Mesenchymal stem cell (in vitro differentiated cells and primary cell): ENCODE results near the gene MALT1.

Source experiments
- DNase-seq: peaks from one replicate; pipeline ENCODE4 v3.0.0-alpha.2; 2013
- H2AFZ ChIP-seq: one replicate; pipeline ENCODE4 v1.6.1; 2013; ENCODE audit warnings: low read depth, mild to moderate bottlenecking, control low read depth, inconsistent platforms, low read length, moderate library complexity
- H2AK5ac ChIP-seq: 2 replicates; pipeline ENCODE4 v1.6.1; 2013; ENCODE audit warnings: low read length, moderate library complexity, mild to moderate bottlenecking, inconsistent platforms; ENCODE audit not compliant: severe bottlenecking
- H2BK120ac ChIP-seq: one replicate; pipeline ENCODE4 v1.6.1; 2013; ENCODE audit warnings: low read depth, mild to moderate bottlenecking, inconsistent platforms, low read length, moderate library complexity
- H2BK12ac ChIP-seq, 2 experiments: one replicate each; pipeline ENCODE4 v1.6.1; 2013; ENCODE audit warnings: inconsistent platforms in 2 of 2, low read length in 2 of 2, mild to moderate bottlenecking in 2 of 2, moderate library complexity in 2 of 2, control low read depth in 1 of 2
- H2BK15ac ChIP-seq: one replicate; pipeline ENCODE4 v1.6.1; 2013; ENCODE audit warnings: mild to moderate bottlenecking, low read depth, inconsistent platforms; ENCODE audit not compliant: poor library complexity, severe bottlenecking
- H2BK5ac ChIP-seq: 2 replicates; pipeline ENCODE4 v1.6.1; 2013; ENCODE audit warnings: low read depth, mild to moderate bottlenecking, low read length, control low read depth, inconsistent platforms; ENCODE audit not compliant: poor library complexity, severe bottlenecking
- H3K14ac ChIP-seq, 2 experiments: one replicate each; pipeline ENCODE4 v1.6.1; 2013; ENCODE audit warnings: inconsistent platforms in 2 of 2, low read length in 2 of 2, control low read depth in 1 of 2, mild to moderate bottlenecking in 1 of 2, moderate library complexity in 1 of 2
- H3K18ac ChIP-seq, 2 experiments: one replicate each; pipeline ENCODE4 v1.6.1; 2013; ENCODE audit warnings: inconsistent platforms in 2 of 2, low read length in 2 of 2, control low read depth in 1 of 2, low read depth in 1 of 2, mild to moderate bottlenecking in 1 of 2
- H3K23ac ChIP-seq, 2 experiments: one replicate each; pipeline ENCODE4 v1.6.1; 2013; ENCODE audit warnings: inconsistent platforms in 2 of 2, low read length in 2 of 2, mild to moderate bottlenecking in 2 of 2, moderate library complexity in 2 of 2, control low read depth in 1 of 2
- H3K27ac ChIP-seq: 2 replicates; pipeline ENCODE4 v1.5.1; 2013; ENCODE audit warnings: mild to moderate bottlenecking, moderate library complexity, low read length, control low read depth, inconsistent platforms; ENCODE audit not compliant: poor library complexity, severe bottlenecking
- H3K27me3 ChIP-seq, 2 experiments: 2 replicates each; pipeline versions ENCODE4 v1.6.1 to v1.7.0; 2013; ENCODE audit warnings: low read length in 2 of 2, mild to moderate bottlenecking in 2 of 2, moderate library complexity in 2 of 2, control low read depth in 1 of 2, inconsistent platforms in 1 of 2; ENCODE audit not compliant: control insufficient read depth in 1 of 2, insufficient read depth in 1 of 2
- H3K36me3 ChIP-seq, 2 experiments: 2 replicates each; pipeline versions ENCODE4 v1.6.1 to v1.7.0; 2013; ENCODE audit warnings: low read length in 2 of 2, control low read depth in 1 of 2, inconsistent platforms in 1 of 2, low read depth in 1 of 2, mild to moderate bottlenecking in 1 of 2; ENCODE audit not compliant: insufficient read depth in 2 of 2, control insufficient read depth in 1 of 2
- H3K4ac ChIP-seq, 2 experiments: one replicate each; pipeline ENCODE4 v1.6.1; 2013; ENCODE audit warnings: inconsistent platforms in 2 of 2, low read length in 2 of 2, mild to moderate bottlenecking in 2 of 2, moderate library complexity in 2 of 2, control low read depth in 1 of 2, low read depth in 1 of 2
- H3K4me1 ChIP-seq: 2 replicates; pipeline ENCODE4 v1.6.1; 2013; ENCODE audit warnings: low read depth, low read length, control low read depth; ENCODE audit not compliant: control insufficient read depth, insufficient read depth
- H3K4me2 ChIP-seq: 2 replicates; pipeline ENCODE4 v1.6.1; 2013; ENCODE audit warnings: low read length, mild to moderate bottlenecking, inconsistent platforms; ENCODE audit not compliant: poor library complexity, severe bottlenecking
- H3K4me3 ChIP-seq, 2 experiments: 2 replicates each; pipeline versions ENCODE4 v1.5.1 to v1.7.0; 2013; ENCODE audit warnings: low read length in 2 of 2, mild to moderate bottlenecking in 2 of 2, control low read depth in 1 of 2, low read depth in 1 of 2; ENCODE audit not compliant: insufficient read depth in 1 of 2
- H3K79me1 ChIP-seq: replicated peaks from 2 replicates; pipeline ENCODE4 v1.6.1; 2013; ENCODE audit warnings: mild to moderate bottlenecking, control low read depth, low read length, inconsistent platforms; ENCODE audit not compliant: poor library complexity, severe bottlenecking
- H3K9ac ChIP-seq: 2 replicates; pipeline ENCODE4 v1.7.0; 2013; ENCODE audit warnings: mild to moderate bottlenecking, low read length, moderate library complexity
- H3K9me3 ChIP-seq: 2 replicates; pipeline ENCODE4 v1.7.0; 2013; ENCODE audit warnings: mild to moderate bottlenecking, low read length; ENCODE audit not compliant: control insufficient read depth
- H4K8ac ChIP-seq: one replicate; pipeline ENCODE4 v1.6.1; 2013; ENCODE audit warnings: inconsistent platforms, mild to moderate bottlenecking, low read length, moderate library complexity
- H4K91ac ChIP-seq: one replicate; pipeline ENCODE4 v1.6.1; 2013; ENCODE audit warnings: mild to moderate bottlenecking, low read length, inconsistent platforms
- WGBS: methylation state at CpG from one replicate; pipeline ENCODE4 v1.1.7; 2013; ENCODE audit warnings: mixed read lengths; 5-methylcytosine and 5-hydroxymethylcytosine counted together

Gene MALT1

DNA sequence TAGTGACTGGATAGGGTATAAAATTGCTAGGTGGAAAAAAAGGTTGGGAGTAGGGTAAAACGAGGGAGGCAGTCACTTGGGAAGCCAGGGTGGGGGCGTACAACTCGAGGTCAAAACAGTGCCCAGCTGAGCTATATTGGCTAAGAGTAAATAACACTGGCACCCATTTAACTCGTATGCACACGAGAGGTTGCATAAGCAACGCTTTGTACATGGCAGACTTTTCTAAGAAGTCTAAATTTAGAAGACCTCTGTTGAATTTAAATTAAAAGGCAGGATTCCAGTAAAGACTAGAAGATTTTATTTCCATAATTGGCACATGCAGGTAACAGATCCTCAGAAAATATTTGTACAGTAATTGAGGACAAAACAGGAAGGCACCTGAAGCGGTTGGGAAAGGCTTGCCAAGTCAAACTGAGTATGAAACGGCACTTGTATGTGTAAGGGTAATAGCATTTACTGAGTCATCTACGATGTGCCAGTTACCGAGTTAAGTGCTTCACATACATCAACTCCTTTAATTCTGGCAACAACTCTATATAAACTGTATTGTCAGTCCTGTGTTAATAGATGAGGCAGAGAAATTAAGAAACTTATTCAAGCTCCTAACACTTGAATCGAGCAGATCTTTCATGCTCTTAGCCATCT, 1.4 kb upstream of the MALT1 start:
- no peaks in the 10 kb centered on the region for H3K36me3 ChIP-seq
- peaks cover 10% of the 10 kb centered on the region for H3K4me1 ChIP-seq
- H3K14ac ChIP-seq, result no peak overlapping the region
- H4K8ac ChIP-seq, result no peak overlapping the region
- H3K4me2 ChIP-seq, result no peak overlapping the region
- no peaks in the 10 kb centered on the region for H3K79me1 ChIP-seq
- H3K4ac ChIP-seq, result no peak overlapping the region
- no peak overlapping the region for H2AFZ ChIP-seq
- H2BK12ac ChIP-seq, result no peak overlapping the region
- peak; percentile 62 for DNase-seq
- H3K18ac ChIP-seq, result no peak overlapping the region
- H3K27me3 ChIP-seq, result no peaks in the 10 kb centered on the region
- H3K23ac ChIP-seq, result no peak overlapping the region
- no peak overlapping the region for H3K9ac ChIP-seq
- no peak overlapping the region for H3K4me3 ChIP-seq
- H4K91ac ChIP-seq, result no peak overlapping the region
- peak overlapping the region; percentile 17 for H3K27ac ChIP-seq
- H3K9me3 ChIP-seq, result no peaks in the 10 kb centered on the region
- 89% methylated on average over 6 of the region's 11 CpGs for WGBS
- no peak overlapping the region for H2BK5ac ChIP-seq
- H2AK5ac ChIP-seq, result no peak overlapping the region
- no peak overlapping the region for H2BK15ac ChIP-seq
- no peak overlapping the region for H2BK120ac ChIP-seq

DNA sequence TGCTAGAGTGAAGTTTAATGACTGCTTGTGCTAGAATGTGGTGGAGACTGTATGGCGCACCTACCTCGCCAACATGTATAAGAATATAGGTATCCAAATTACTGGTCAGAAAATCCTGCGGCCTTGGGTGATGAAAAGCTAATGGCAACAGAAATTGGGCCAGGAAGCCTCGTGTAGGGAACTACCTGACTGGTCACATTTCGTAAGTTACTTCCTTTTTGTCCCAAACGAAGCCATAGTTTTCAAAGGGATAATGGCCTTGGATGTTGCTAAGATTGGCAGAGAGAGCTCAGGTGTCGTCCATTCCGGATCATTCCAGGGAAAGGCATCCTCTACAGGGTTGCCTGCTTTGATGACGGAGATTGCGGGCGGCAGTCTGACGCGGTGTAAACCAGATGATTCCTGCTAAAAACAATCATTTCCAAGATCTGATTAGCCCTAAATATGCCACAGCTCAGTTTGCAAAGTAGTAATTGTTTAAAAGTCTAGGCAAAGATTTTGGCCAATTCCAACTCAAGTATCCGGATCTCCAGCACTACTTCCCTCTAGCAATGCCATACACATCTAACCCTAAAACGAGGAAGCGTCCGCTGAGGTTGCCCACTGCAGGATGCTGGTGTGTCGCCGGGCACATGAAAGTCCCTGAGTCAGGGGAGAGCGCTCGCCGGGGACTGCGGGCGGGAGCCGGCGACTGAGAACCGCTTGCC, 708 bp upstream of the MALT1 start:
- Histone ChIP-seq H3K9me3 (no peaks in the 10 kb centered on the region), H2BK12ac (peak overlapping the region in 1 of 2 experiments; percentile 31), H2AK5ac (no peak overlapping the region), H2AFZ (peak overlapping the region; percentile 95), H3K14ac (peak overlapping the region in 1 of 2 experiments; percentile 20), H2BK5ac (peak overlapping the region; percentile 24), H3K36me3 (no peaks in the 10 kb centered on the region), H3K9ac (peak overlapping the region; percentile 84), H3K4me1 (peaks cover 10% of the 10 kb centered on the region), H3K23ac (no peak overlapping the region), H2BK120ac (no peak overlapping the region), H3K4me3 (peak overlapping the region; percentile 68 to 88), H3K79me1 (no peaks in the 10 kb centered on the region), H4K91ac (no peak overlapping the region), H3K27ac (peak overlapping the region; percentile 72), H3K4ac (no peak overlapping the region), H2BK15ac (peak overlapping the region; percentile 84), H3K27me3 (no peaks in the 10 kb centered on the region), H3K4me2 (peak overlapping the region; percentile 89), H3K18ac (no peak overlapping the region), H4K8ac (no peak overlapping the region)
- 24% methylated on average over 27 of the region's 27 CpGs for WGBS
- DNase-seq, result no peak

DNA sequence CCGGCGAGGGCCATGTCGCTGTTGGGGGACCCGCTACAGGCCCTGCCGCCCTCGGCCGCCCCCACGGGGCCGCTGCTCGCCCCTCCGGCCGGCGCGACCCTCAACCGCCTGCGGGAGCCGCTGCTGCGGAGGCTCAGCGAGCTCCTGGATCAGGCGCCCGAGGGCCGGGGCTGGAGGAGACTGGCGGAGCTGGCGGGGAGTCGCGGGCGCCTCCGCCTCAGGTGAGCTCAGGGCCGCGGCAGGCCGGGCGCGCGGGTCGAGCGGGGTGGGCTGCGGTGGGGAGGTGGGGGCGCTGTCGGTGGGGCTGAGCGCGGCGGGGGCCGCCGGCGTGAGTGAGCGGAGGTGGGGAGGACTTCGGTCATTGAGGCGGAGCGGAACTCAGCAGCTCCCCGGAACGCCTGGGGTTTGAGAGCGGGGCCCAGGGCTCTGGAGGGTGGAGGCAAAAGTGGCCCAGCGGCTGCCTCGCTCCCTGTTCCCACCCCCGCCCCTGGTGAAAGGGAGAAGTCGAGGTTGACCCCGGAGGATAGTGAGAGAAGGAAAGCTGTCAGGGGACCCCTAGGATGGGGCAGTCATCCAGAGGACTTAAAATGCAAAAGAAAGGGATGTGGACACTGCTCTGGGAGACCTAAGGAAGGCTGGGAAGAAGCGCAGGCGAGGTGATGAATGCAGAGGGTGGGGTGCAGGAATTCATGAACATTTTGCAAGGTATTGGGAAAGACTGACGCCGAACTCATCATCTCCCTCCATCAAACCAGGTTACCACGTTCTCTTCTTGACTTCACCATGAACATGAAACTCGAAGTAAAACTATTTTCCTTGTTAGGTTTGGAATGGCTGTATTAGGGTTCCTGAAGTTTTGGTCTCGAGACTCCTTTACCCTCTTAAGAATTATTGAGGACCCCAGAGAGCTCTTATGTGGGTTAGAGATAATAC, 633 bp downstream of the MALT1 start:
- Histone ChIP-seq H2BK120ac (no peak overlapping the region), H2AFZ (peak overlapping the region; percentile 68), H3K4ac (peak overlapping the region in 1 of 2 experiments; percentile 30), H2BK12ac (no peak overlapping the region), H3K4me2 (peak overlapping the region; percentile 72), H3K27ac (peak overlapping the region; percentile 66), H3K14ac (peak overlapping the region in 1 of 2 experiments; percentile 1), H3K4me3 (peak overlapping the region; percentile 89 to 90), H2BK15ac (peak overlapping the region; percentile 95), H3K9ac (peak overlapping the region; percentile 89), H3K36me3 (peaks cover 0 to 3% of the 10 kb centered on the region in 2 experiments), H4K8ac (peak overlapping the region; percentile 56), H2BK5ac (peak overlapping the region; percentile 98), H3K27me3 (no peaks in the 10 kb centered on the region), H3K79me1 (no peaks in the 10 kb centered on the region), H3K4me1 (peaks cover 11% of the 10 kb centered on the region), H2AK5ac (no peak overlapping the region), H3K18ac (peak overlapping the region; percentile 44 to 74), H3K9me3 (no peaks in the 10 kb centered on the region), H4K91ac (peak overlapping the region; percentile 3), H3K23ac (no peak overlapping the region)
- WGBS, result under 1% methylated on average over 38 of the region's 64 CpGs
- DNase-seq, result peak; percentile 39
